ENCODE results near the gene FAM3A. TPM values are rescaled to one million over a fixed set of nuclear protein-coding genes. Genes with fewer than 3 reads are reported as not detected.

The FAM3A gene
- total RNA-seq, 1 experiment from 2014 or later = 88.8 TPM

- POLR2A ChIA-PET = interaction anchor here (0.7 kb wide), 3 partner anchors 41 to 121 kb away, joined by 4 to 9 read pairs (median 8); no protein-coding TSS in a partner anchor
- intact Hi-C loops (cut with micrococcal nuclease; ENCODE audit: unreplicated experiment) = no loop called here
- Histone ChIP-seq H3K4me3 (ENCODE audit: low read depth in 2 of 2, low read length in 2 of 2) (peak within 1 kb of the TSS; percentile 72 to 89), H3K27ac (ENCODE audit: low read length) (peak within 1 kb of the TSS; percentile 89), H3K36me3 (ENCODE audit: control insufficient read depth, insufficient read depth, low read length) (no peaks in the 10 kb centered on the region), H3K9me3 (ENCODE audit: control insufficient read depth, insufficient read depth, low read depth, low read length) (no peaks in the 10 kb centered on the region), H3K27me3 (ENCODE audit: control insufficient read depth, insufficient read depth, low read length) (no peaks in the 10 kb centered on the region), H3K4me1 (ENCODE audit: control insufficient read depth, insufficient read depth, low read length) (peaks cover 18% of the 10 kb centered on the region)
- TF ChIP-seq POLR2AphosphoS5 (IDR thresholded peaks at IDR 0.05; ENCODE audit: low read depth, low read length) (peak; percentile 83), TCF7L2 (IDR thresholded peaks at IDR 0.05; ENCODE audit: low read depth, low read length) (no peak), SIN3A (IDR thresholded peaks at IDR 0.05; ENCODE audit: borderline replicate concordance, insufficient read depth, low read depth, low read length) (0 out of 2 replicates have a peak, but pooled peaks have one; percentile 60)
- CTCF ChIA-PET = interaction anchor here (0.6 to 0.9 kb wide), 3 partner anchors 13 to 81 kb away, joined by 3 to 11 read pairs (median 3); no protein-coding TSS in a partner anchor
- no TSS peak for BruUV-seq (replicated peaks)
- in situ Hi-C loops (cut with HindIII; ENCODE audit: low pct_unique_long_range_greater_than_20kb, low sequenced_read_pairs) = no loop called here
- DNase-seq (ENCODE audit: low read depth, low spot score) (peak; percentile 79), ATAC-seq (peak; percentile 92)
These were observed 25.5 kb downstream of the FAM3A start, which contains the start of gene SLC10A3 for GRCh38 chrX:154490414-154491083. Gene SLC10A3, minus strand, starts transcription at chrX:154490629. Its CDS starts 1,689 bp downstream, at chrX:154488940.

- in situ Hi-C loops (cut with HindIII; ENCODE audit: low pct_unique_long_range_greater_than_20kb, low sequenced_read_pairs) = no loop called here
- intact Hi-C loops (cut with micrococcal nuclease; ENCODE audit: unreplicated experiment) = no loop called here
- ATAC-seq = peak; percentile 8
- Histone ChIP-seq H3K27me3 (ENCODE audit: control insufficient read depth, insufficient read depth, low read length) (no peaks in the 10 kb centered on the region), H3K4me3 (ENCODE audit: low read depth in 2 of 2, low read length in 2 of 2) (peak overlapping the region; percentile 60 to 72), H3K27ac (ENCODE audit: low read length) (peak overlapping the region; percentile 82), H3K36me3 (ENCODE audit: control insufficient read depth, insufficient read depth, low read length) (no peaks in the 10 kb centered on the region), H3K4me1 (ENCODE audit: control insufficient read depth, insufficient read depth, low read length) (peaks cover 23% of the 10 kb centered on the region), H3K9me3 (ENCODE audit: control insufficient read depth, insufficient read depth, low read depth, low read length) (no peaks in the 10 kb centered on the region)
- ChIA-PET POLR2A (interaction anchor here (0.7 kb wide), 1 partner anchor 42 kb away, joined by 4 read pairs; no protein-coding TSS in a partner anchor), CTCF (interaction anchor here (0.6 to 0.9 kb wide), 4 partner anchors 13 to 117 kb away, joined by 3 to 11 read pairs (median 3); no protein-coding TSS in a partner anchor)
- BruUV-seq (replicated peaks) = no TSS peak
- TF ChIP-seq CTCF (IDR thresholded peaks at IDR 0.05) (no peak), TCF7L2 (IDR thresholded peaks at IDR 0.05; ENCODE audit: low read depth, low read length) (no peak), REST (IDR thresholded peaks at IDR 0.05; ENCODE audit: insufficient read depth in 1 of 2, low read depth in 2 of 2, low read length in 1 of 2) (no peak), SIN3A (IDR thresholded peaks at IDR 0.05; ENCODE audit: borderline replicate concordance, insufficient read depth, low read depth, low read length) (no peak), POLR2AphosphoS5 (IDR thresholded peaks at IDR 0.05; ENCODE audit: low read depth, low read length) (no peak)
- no peak for DNase-seq (ENCODE audit: low read depth, low spot score)
These were observed 26.0 kb downstream of the FAM3A start for GRCh38 chrX:154490021-154490413.
